GM18868 (cell line): Measurements from ENCODE around the gene DISP3.

Experiments used
- ATAC-seq: cut with Tn5 transposase; IDR thresholded peaks from one replicate; pipeline ENCODE4 v1.9.1; 2021; ENCODE audit warnings: mild to moderate bottlenecking, moderate library complexity; ENCODE audit not compliant: unreplicated experiment

Gene DISP3

DNA sequence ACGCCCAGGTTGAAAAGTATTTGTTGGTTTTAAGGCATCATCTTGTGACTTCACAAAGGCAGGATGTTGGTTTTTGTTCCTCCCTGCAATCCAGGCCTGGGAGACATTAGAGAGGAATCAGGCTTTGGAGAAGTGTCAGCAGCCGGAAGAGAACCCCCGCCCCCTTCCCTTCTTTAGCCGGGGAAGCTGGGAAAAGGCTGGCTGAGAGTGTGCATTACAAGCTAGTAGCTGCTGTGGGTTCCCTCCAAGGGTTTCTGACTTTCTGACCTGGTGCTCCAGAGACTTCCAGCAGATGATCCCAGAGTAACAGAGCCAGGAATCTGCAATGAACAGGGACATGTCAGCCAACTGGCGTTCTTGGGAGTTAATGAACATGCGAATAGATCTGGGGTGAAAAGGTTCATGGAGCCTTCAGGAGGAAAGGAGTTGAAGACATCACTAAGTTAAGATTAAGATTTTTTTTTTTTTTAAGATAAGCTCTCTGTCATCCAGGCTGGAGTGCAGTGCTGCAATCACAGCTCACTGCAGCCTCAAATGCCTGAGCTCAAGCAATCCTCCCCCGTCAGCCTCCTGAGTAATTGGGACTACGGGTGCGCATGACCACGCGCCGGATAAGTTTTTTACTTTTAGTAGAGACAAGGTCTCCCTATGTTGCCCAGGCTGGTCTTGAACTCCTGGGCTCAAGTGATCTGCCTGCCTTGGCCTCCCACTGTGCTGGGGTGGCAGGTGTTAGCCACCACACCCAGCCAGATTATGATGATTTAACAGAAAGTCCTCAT is 7.5 kb downstream of the DISP3 start:
- no peak for ATAC-seq

DNA sequence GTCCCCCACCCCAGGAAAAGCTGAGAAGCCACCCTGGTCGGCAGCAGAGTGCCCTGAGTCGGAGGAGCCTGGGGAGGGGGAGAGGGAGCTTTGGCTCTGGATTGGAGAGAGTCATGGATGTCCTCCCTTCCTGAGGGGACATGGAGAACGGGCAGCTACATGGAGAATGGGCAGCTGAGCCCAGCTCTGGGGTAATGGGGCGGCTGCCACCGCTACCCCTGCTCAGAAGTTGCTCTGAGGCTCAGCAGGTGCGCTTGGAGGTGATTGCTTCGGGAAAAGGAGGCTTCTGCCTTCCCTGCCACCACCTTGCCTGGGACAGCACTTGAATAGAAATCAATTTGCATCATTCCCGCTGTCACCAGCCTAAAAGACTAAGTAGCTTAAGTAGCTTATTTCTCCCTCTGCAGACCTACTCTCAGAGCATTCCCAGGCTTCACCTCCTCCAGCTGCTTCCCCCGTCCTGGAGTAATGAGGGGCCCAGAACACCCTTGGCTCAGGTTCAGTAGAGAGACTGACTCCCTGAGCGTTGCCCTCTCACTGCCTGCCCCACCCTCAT is 8.3 kb downstream of the DISP3 start:
- no peak for ATAC-seq

GRCh38 chr1:11488201-11488770 is 9.3 kb downstream of the DISP3 start:
- ATAC-seq: no peak

GRCh38 chr1:11488966-11489625 is 10.1 kb downstream of the DISP3 start:
- ATAC-seq: no peak

DNA sequence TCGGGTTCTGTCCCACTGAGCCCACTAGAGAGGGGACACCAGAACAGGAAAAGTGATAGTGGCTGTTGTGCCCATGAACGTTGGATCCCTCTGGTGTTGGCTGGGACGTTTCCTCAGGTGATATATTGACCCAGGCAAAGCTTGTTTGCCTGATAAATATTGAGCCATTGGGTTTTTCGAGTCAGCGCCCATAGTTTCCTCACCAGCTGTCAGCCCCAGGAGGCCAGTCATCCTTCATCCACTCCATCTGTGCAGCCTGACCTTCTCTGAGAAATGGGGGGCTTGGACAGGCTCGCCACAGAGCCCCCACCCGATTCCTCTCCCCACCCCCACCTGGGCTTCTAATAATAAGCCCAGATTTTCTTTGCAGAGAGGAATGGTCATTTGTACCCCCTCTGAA is 13.3 kb downstream of the DISP3 start:
- no peak for ATAC-seq

GRCh38 chr1:11493972-11494655 is 15.2 kb downstream of the DISP3 start:
- no peak for ATAC-seq

GRCh38 chr1:11494771-11495170 is 15.8 kb downstream of the DISP3 start:
- no peak for ATAC-seq

DNA sequence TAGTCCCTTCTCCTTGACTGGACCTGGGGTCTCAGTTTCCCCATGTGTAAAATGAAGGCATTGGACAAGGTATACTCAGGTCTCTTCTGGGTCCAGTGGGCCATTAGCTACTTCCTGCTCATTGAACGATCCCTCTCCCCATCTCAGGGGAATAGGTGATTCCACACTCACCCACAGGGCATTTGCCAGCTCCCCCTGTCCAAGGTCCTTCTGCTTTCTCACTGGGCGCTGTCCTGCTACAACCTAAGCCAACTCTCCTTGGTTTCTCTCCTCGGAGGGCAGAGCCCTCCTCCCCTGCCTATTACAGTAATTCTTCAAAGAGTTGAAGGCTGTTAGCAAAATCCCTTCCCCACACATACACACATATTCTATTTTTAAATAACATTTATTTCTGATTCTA is 16.6 kb downstream of the DISP3 start:
- ATAC-seq: no peak

GRCh38 chr1:11496551-11497080 is 17.7 kb downstream of the DISP3 start:
- no peak for ATAC-seq

DNA sequence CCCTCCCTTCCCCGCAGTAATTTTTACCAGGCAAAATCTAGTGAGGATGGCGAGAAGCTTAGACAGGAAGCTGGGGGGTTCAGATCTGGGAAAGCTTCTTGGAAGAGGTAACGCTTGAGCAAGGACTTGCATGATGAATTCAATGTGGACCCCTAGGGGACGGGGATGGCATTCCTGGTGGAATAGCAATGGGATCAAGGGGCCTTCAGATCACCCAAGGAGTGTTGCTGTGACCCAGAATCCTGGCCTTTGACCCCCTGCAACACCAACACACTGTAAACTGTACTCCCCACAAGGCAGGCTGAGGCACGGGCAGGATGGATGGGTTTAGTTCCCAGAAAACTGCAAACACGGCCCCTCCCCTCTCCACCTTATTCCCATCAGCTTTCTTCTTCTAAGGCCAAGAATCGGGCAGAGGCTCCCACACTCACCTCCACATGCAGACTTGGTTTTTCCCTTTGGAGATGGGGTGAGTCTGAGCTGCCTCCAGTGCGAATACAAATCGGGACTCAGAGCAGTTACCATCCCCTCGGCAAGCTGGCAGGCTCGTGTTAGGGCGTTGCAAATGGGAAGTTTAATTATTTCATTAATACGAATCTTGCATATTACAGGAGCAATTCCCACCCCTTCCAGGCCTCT is 20.1 kb downstream of the DISP3 start:
- ATAC-seq: no peak

DNA sequence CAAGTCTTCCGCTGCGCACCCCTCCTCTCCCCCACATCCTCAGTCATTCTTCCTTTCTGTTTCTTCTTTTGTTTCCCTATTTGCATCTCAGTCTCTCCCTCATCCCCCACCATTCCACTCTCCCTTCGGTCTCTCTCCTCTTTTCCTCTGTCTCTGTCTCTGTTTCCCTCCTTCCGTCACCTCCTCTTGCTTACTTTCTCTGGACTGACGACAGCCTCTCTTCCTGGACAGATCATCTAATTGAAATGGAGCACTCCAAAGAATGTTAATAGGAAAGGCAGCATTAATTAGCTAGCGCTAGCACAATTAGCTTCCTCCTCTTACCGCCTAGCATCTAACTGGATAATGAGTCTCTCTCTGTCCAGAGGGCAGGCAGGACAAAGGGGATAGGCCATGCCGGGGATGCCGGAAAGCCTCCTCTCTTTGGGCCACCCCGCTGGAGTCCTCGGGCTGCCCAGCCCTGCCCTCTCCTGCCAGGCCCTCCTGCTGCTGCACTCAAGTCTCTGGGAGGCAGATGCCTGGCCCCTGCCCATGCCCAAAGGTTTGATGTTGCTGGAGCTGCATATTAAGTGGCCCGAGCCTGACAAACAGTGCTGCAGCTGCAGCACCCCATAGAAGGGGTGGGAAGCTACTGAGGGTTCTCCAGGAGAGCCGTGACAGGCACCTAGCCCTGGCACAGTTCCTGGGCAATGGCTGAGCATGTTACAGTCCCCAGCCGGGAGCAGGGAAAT is 20.8 kb downstream of the DISP3 start:
- ATAC-seq: no peak

- no peak for ATAC-seq
These were observed 21.9 kb downstream of the DISP3 start for GRCh38 chr1:11500881-11501280.

- ATAC-seq: no peak
These were observed 22.5 kb downstream of the DISP3 start for GRCh38 chr1:11501491-11501897.

DNA sequence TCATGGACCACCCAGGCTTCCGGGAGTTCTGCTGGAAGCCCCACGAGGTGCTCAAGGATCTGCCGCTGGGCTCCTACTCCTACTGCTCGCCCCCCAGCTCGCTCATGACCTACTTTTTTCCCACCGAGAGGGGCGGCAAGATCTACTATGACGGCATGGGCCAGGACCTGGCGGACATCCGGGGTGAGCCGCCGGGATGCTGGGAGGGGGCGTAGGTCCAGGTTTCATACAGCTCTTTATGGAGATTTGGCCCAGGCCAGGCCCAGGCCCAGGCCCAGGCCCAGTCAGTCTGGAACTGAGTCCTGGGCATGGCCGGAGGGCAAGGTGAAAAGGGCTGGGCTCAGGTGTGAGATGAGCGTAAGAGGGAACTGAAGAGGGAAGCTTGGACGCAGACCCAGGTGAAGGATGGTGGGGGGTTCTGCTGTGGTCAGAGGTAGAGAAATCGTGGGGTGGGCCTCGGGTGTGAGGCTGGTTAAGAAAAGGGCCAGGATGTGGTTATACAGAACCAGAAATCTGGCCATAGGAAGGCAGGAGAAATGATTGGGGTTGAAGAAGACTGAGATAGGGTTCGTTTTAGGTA is 23.0 kb downstream of the DISP3 start:
- no peak for ATAC-seq

DNA sequence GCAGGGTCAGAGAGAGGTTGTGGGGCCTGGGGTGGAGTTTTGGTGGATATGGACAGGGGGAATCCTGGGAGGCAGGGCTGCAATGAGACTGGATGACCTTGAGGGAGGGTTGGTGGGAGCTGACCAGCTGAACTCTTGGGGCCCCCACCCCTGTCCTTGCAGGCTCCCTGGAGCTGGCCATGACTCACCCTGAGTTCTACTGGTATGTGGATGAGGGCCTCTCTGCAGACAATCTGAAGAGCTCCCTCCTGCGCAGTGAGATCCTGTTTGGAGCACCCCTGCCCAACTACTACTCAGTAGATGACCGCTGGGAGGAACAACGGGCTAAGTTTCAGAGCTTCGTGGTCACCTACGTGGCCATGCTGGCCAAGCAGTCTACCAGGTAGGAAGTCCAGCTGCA is 23.6 kb downstream of the DISP3 start:
- no peak for ATAC-seq

DNA sequence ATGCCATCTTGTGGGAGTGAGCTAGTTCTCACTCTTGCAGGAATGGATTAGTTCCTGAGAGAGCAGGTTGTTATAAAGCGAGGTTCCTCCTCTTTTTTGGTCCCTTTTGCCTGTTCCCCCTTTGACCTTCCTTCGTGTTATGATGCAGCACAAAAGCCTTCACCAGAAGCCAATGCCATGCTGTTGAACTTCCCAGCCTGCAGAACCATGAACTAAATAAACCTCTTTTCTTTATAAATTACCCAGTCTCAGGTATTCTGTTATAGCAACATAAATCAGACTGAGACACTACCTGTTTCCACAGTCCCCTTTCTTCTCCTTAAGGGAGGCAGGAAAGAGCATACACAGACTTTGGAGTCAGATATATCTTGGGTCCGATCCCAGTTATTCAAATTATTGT is 25.6 kb downstream of the DISP3 start:
- no peak for ATAC-seq

DNA sequence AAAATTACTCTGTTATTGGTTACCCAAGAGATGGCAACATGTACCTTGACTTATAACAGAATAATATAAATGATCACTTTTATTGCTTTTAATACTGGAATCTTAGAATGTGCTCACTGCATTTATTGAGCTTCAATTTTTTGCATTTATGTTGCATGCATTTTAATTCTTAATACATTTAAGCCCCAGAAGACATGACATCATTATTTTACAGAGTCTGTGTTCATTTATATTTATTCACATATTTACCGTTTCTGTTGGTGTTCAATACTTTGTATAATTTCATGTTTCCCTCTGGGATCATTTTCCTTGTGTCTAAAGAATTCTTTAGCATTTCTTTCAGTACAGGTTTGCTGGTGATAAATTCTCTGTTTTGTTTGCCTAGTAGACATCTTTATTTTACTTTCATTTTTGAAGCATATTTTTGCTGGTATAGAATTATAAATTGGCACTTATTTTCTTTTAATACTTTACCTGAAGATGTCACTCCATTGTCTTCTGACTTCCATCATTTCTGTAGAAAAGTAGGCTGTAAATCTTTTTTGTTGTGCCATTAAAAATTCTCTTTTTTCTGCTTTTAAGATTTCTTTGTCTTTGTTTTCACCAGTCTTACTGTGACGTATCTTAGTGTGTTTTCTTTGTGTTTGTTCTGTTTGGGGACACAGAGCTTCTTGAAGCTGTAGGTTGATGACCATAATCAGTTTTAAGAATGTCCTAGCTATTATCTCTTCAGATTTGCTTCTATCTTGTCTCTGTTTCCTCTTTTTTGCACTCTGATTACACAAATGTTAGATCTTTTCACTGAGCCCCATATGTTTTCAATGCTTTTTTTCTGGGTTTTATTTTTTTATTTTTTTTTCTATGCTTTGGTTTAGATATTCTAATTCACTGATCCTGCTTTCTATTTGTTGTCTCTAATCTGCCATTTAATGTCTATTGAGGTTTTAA is 26.9 kb downstream of the DISP3 start:
- no peak for ATAC-seq

- no peak for ATAC-seq
These were observed 28.4 kb downstream of the DISP3 start for GRCh38 chr1:11507309-11507708.

- ATAC-seq: no peak
These were observed 34.7 kb downstream of the DISP3 start for GRCh38 chr1:11513681-11514080.
